Gastroesophageal sphincter (tissue), 4 donors: ENCODE results near the gene PKP3. TPM values are rescaled to one million over a fixed set of nuclear protein-coding genes. Genes with fewer than 3 reads are reported as not detected.
"Not testable (repeated sequence)": the region's sequence is repeated elsewhere in the genome, so short reads cannot be mapped to it uniquely, and the experiment has no call there.

Source experiments
- ATAC-seq: fragments of 150-250 bp; one replicate; pipeline ENCODE4 v1.9.1; 2016; ENCODE audit warnings: mild to moderate bottlenecking, moderate library complexity
- H3K27ac ChIP-seq, 4 donors: fragments of 200-600 bp; sonication (generic) in 3 of 4; 1 replicate in 3 of 4; 2 replicates in 1 of 4; pipeline ENCODE4 v1.5.1; 2016 to 2019
- H3K27me3 ChIP-seq: fragments of 200-600 bp; sonication (generic); one replicate; pipeline ENCODE4 v1.5.1; 2019
- H3K36me3 ChIP-seq, 2 donors: fragments of 200-600 bp; sonication (generic); one replicate each; pipeline ENCODE4 v1.5.1; 2019; ENCODE audit warnings: control low read depth in 1 of 2
- H3K4me1 ChIP-seq, 3 donors: fragments of 200-600 bp; sonication (generic); 1 replicate in 2 of 3; 2 replicates in 1 of 3; pipeline ENCODE4 v1.5.1; 2016 to 2019; ENCODE audit warnings: control low read depth in 2 of 3
- H3K4me3 ChIP-seq, 2 donors: fragments of 200-600 bp; sonication (generic); one replicate each; pipeline ENCODE4 v1.5.1; 2019; ENCODE audit warnings: mild to moderate bottlenecking in 1 of 2, moderate library complexity in 1 of 2
- H3K9me3 ChIP-seq, 3 donors: fragments of 200-600 bp; sonication (generic); one replicate each; pipeline ENCODE4 v1.5.1; 2017 to 2019; ENCODE audit warnings: control low read depth in 2 of 3
- EP300 ChIP-seq: sonication (generic); formaldehyde crosslinking; IDR thresholded peaks from one replicate; pipeline ENCODE4 v1.6.1; 2017; ENCODE audit warnings: antibody characterized with exemption, mild to moderate bottlenecking
- POLR2A ChIP-seq, 2 donors: fragments of 450-650 bp; IDR thresholded peaks; one replicate each; pipeline ENCODE4 v1.6.1; 2017; ENCODE audit warnings: antibody characterized with exemption in 2 of 2, mild to moderate bottlenecking in 2 of 2, moderate library complexity in 1 of 2
- POLR2AphosphoS5 ChIP-seq: sonication (generic); formaldehyde crosslinking; IDR thresholded peaks from one replicate; pipeline ENCODE4 v1.6.1; 2017; ENCODE audit warnings: antibody characterized with exemption
- WGBS, 2 donors: methylation state at CpG; one replicate each; pipeline ENCODE4 v1.1.5; 2018; ENCODE audit warnings: low coverage in 1 of 2; 5-methylcytosine and 5-hydroxymethylcytosine counted together
- total RNA-seq, 4 donors: library from RNA; depleted of rRNA; stranded (reverse); fragments of >200 nt; gene quantifications; one replicate each; pipeline ENCODE4 v1.1.0, GENCODE V29; 2016
- TF ChIP-seq, protein P1 (sequence below), 4 experiments: fragments of 200-600 bp in 2 of 4; fragments of 450-650 bp in 2 of 4; sonication (generic) in 1 of 4; IDR thresholded peaks; one replicate each; pipeline ENCODE4 v1.5.1; 2017 to 2019; ENCODE audit warnings: antibody characterized with exemption in 4 of 4, mild to moderate bottlenecking in 2 of 4, moderate library complexity in 2 of 4

Gene PKP3
- total RNA-seq, 4 donors from 2014 or later = 0.67 to 14.3 (median 2.3) TPM

DNA sequence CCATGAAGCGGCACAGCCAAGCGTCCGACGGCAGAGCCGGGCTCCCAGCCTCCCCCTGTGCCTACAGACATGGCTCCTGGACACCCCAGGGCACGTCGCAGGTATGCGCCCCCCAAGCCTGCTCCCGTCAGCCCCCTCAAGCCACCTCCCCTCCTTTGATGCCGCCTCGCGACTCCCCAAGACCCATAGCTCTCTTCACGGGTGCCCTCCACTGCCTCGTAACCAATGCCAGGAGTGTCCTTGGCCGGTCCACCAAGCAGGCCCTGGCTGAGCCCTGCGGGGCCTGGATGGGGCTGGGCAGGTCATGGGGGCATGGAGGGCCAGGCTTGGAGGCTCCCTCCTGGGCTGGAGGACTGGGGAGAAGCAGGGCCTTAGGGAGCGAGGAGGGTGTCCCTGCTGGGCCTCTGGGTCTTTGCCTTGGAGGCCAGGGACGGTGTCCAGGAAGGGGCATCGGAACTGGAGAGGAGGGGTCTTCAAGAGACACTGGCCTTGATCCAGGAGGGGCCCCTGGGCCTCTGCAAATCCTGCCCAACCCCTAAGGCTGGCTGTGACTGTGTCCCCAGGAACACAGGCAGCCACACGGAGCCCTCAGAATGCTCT lies 38.6 kb downstream of the PKP3 start:
- TF ChIP-seq EP300 (no peak), POLR2A (IDR thresholded peaks at IDR 0.05) (no peak), POLR2AphosphoS5 (no peak)
- TF ChIP-seq, protein P1, sequence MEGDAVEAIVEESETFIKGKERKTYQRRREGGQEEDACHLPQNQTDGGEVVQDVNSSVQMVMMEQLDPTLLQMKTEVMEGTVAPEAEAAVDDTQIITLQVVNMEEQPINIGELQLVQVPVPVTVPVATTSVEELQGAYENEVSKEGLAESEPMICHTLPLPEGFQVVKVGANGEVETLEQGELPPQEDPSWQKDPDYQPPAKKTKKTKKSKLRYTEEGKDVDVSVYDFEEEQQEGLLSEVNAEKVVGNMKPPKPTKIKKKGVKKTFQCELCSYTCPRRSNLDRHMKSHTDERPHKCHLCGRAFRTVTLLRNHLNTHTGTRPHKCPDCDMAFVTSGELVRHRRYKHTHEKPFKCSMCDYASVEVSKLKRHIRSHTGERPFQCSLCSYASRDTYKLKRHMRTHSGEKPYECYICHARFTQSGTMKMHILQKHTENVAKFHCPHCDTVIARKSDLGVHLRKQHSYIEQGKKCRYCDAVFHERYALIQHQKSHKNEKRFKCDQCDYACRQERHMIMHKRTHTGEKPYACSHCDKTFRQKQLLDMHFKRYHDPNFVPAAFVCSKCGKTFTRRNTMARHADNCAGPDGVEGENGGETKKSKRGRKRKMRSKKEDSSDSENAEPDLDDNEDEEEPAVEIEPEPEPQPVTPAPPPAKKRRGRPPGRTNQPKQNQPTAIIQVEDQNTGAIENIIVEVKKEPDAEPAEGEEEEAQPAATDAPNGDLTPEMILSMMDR (IDR thresholded peaks at IDR 0.05) = no peak
- Histone ChIP-seq H3K4me1 (no peaks in the 10 kb centered on the region), H3K36me3 (no peaks in the 10 kb centered on the region), H3K9me3 (no peaks in the 10 kb centered on the region), H3K27ac (no peak overlapping the region), H3K27me3 (peaks cover 62% of the 10 kb centered on the region), H3K4me3 (no peak overlapping the region)
- ATAC-seq = no peak
- 72 to 95% methylated on average over 2 to 4 of the region's 20 CpGs for WGBS, 2 donors

DNA sequence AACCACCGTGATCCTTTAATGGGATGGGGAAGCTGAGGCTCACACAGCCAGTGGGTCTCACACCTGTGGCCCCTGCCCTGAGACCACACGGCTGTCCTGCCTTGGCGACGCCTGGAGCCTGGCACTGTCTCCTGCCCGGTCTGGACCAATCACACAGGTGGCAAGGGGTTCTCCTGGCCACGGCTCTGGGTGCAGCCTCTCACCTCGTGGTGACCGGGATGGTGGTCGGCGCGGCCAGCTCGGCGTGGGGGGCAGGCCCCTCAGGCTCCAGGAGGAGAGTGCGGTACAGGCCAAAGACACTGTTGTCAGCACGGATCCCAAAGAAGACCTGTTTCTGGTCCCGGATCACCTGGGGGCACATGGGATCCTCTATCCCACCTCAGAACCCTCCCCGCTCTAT lies 39.1 kb downstream of the PKP3 start:
- ATAC-seq = no peak
- 83 to 84% methylated on average over 1 to 4 of the region's 17 CpGs for WGBS, 2 donors
- TF ChIP-seq POLR2A (IDR thresholded peaks at IDR 0.05) = no peak
- no peak for TF ChIP-seq EP300
- TF ChIP-seq, protein P1 (IDR thresholded peaks at IDR 0.05) = no peak
- no peak for TF ChIP-seq POLR2AphosphoS5

DNA sequence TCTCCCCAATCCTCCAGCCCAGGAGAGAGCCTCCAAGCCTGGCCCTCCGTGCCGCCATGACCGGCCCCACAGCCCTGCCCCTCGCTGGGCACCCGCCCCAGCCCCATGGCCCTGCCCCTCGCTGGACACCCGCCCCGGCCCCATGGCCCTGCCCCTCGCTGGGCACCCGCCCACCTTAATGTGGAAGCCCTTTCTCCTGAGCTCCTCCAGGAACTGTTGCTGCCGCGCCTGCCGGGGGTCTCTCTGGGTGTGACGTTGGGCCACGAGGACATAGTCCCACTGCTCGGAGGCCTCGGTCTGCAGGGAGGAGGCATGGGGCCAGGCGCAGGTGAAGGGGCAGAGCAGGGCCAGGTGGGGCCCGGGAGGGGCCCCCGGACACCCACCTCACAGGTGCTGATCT lies 39.6 kb downstream of the PKP3 start:
- no peak for ATAC-seq
- whole genome bisulfite sequencing, 2 donors = 90% methylated on average over 2 of the region's 20 CpGs; no CpG with 5 or more reads in 1 of the 2 donors
- Histone ChIP-seq H3K27me3 (peaks cover 67% of the 10 kb centered on the region), H3K4me1 (no peaks in the 10 kb centered on the region), H3K4me3 (no peak overlapping the region), H3K36me3 (no peaks in the 10 kb centered on the region), H3K9me3 (no peaks in the 10 kb centered on the region), H3K27ac (no peak overlapping the region)
- no peak for TF ChIP-seq POLR2A (IDR thresholded peaks at IDR 0.05)
- TF ChIP-seq EP300 = no peak
- TF ChIP-seq, protein P1 (IDR thresholded peaks at IDR 0.05) = no peak
- TF ChIP-seq POLR2AphosphoS5 = no peak

More for the DNA sequence above, 39.1 kb downstream of the PKP3 start:
- H3K27ac ChIP-seq = no peak overlapping the region
- H3K36me3 ChIP-seq = no peaks in the 10 kb centered on the region
- no peaks in the 10 kb centered on the region for H3K4me1 ChIP-seq
- peaks cover 67% of the 10 kb centered on the region for H3K27me3 ChIP-seq
- no peaks in the 10 kb centered on the region for H3K9me3 ChIP-seq
- no peak overlapping the region for H3K4me3 ChIP-seq

DNA sequence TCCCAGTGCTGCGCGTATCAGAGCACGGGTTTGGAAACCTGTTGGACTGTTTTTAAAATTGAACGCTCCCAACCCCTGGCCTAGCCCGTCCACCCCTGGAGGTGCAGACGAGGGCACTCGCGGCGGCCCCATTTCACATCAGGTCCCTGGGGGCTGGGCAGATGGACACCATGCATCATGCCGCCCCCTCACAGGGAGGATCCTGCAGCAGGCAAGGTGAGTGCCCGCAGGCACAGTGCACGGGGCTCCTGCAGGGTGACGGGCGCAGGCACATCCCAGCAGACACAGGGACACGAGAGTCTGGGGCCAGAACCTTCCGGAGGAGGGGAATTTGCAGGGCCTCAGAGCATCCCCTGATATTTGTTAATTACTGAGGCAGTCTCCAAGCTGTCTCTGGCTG lies 40.5 kb downstream of the PKP3 start:
- no peak overlapping the region for H3K4me3 ChIP-seq
- no peak for ATAC-seq
- no peaks in the 10 kb centered on the region for H3K36me3 ChIP-seq
- no peak overlapping the region for H3K27ac ChIP-seq
- peaks cover 67% of the 10 kb centered on the region for H3K27me3 ChIP-seq
- H3K9me3 ChIP-seq = no peaks in the 10 kb centered on the region
- no peaks in the 10 kb centered on the region for H3K4me1 ChIP-seq
- TF ChIP-seq, protein P1 (IDR thresholded peaks at IDR 0.05) = no peak
- TF ChIP-seq EP300 (no peak), POLR2A (IDR thresholded peaks at IDR 0.05) (no peak), POLR2AphosphoS5 (no peak)
- 100% methylated on average over 2 of the region's 16 CpGs; no CpG with 5 or more reads in 1 of the 2 donors for WGBS, 2 donors

DNA sequence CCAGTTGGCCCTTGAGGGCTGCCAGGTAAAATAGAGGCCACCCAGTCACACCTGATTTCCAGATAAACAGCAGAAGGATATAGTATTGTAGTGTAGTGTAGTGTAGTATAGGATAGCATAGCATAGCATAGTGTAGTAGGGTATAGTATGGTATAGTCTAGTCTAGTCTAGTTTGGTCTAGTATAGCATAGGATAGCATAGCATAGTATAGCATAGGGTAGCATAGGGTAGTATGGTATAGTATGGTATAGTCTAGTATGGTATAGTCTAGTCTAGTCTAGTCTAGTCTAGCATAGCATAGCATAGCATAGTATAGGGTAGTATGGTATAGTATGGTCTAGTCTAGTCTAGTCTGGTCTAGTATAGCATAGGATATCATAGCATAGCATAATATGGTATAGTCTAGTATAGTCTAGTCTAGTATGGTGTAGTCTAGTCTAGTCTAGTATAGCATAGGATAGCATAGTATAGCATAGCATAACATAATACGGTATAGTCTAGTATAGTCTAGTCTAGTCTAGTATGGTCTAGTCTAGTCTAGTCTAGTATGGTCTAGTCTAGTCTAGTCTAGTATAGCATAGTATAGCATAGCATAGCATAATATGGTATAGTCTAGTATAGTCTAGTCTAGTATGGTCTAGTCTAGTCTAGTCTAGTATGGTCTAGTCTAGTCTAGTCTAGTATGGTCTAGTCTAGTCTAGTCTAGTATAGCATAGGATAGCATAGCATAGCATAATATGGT lies 41.2 kb downstream of the PKP3 start:
- not testable (repeated sequence) for H3K9me3 ChIP-seq, H3K27ac ChIP-seq, H3K4me3 ChIP-seq, H3K36me3 ChIP-seq, ATAC-seq, H3K4me1 ChIP-seq
- WGBS, 2 donors = 89 to 100% methylated on average over 1 of the region's 1 CpG
- peaks cover 73% of the 10 kb centered on the region for H3K27me3 ChIP-seq
